CD14-positive monocyte (primary cell): ENCODE measurements around the gene MAPK13. TPM values are rescaled to one million over a fixed set of nuclear protein-coding genes. Genes with fewer than 3 reads are reported as not detected.

Experiments
- DNase-seq, 3 donors: peaks; one replicate each; pipeline ENCODE4 v3.0.0-alpha.2; 2011 to 2022
- H2AFZ ChIP-seq: 2 replicates; pipeline ENCODE4 v1.6.0; 2012; ENCODE audit warnings: mild to moderate bottlenecking, low read depth, low read length, inconsistent platforms; ENCODE audit not compliant: insufficient read depth, poor library complexity, severe bottlenecking
- H3K27ac ChIP-seq, 2 donors: 1 replicate in 1 of 2; 2 replicates in 1 of 2; pipeline ENCODE4 v1.5.1; 2012 to 2013; ENCODE audit warnings: low read length in 2 of 2, control low read depth in 1 of 2, inconsistent platforms in 1 of 2, low read depth in 1 of 2, mild to moderate bottlenecking in 1 of 2
- H3K27me3 ChIP-seq, 2 donors: one replicate each; pipeline versions ENCODE4 v1.6.0 to v1.6.1; 2011 to 2013; ENCODE audit warnings: low read length in 2 of 2; ENCODE audit not compliant: control insufficient read depth in 2 of 2, insufficient read depth in 2 of 2
- H3K36me3 ChIP-seq, 2 donors: replicated peaks in 1 of 2; 1 replicate in 1 of 2; 2 replicates in 1 of 2; pipeline versions ENCODE4 v1.5.1 to v1.6.1; 2012 to 2013; ENCODE audit warnings: low read length in 2 of 2, control low read depth in 1 of 2, inconsistent platforms in 1 of 2, mild to moderate bottlenecking in 1 of 2; ENCODE audit not compliant: insufficient read depth in 2 of 2, control insufficient read depth in 1 of 2
- H3K4me1 ChIP-seq, 2 donors: 1 replicate in 1 of 2; 2 replicates in 1 of 2; pipeline versions ENCODE4 v1.5.1 to v1.6.1; 2012 to 2013; ENCODE audit warnings: low read length in 2 of 2, control low read depth in 1 of 2, inconsistent platforms in 1 of 2, mild to moderate bottlenecking in 1 of 2, moderate library complexity in 1 of 2; ENCODE audit not compliant: insufficient read depth in 2 of 2, control insufficient read depth in 1 of 2
- H3K4me2 ChIP-seq: replicated peaks from 2 replicates; pipeline ENCODE3; 2012; ENCODE audit warnings: low read length, moderate library complexity, mild to moderate bottlenecking; ENCODE audit not compliant: poor library complexity, severe bottlenecking; ENCODE audit errors: extremely low read depth
- H3K4me3 ChIP-seq, 3 experiments: fragments of 200-600 bp in 1 of 3; sonication (generic) in 1 of 3; replicated peaks in 1 of 3; 1 replicate in 2 of 3; 2 replicates in 1 of 3; pipeline ENCODE4 v1.5.1; 2011 to 2013; ENCODE audit warnings: low read length in 3 of 3, mild to moderate bottlenecking in 3 of 3, control low read depth in 2 of 3, low read depth in 2 of 3, inconsistent platforms in 1 of 3, moderate library complexity in 1 of 3
- H3K79me2 ChIP-seq: 2 replicates; pipeline ENCODE4 v1.6.0; 2012; ENCODE audit warnings: mild to moderate bottlenecking, control low read depth, inconsistent platforms, low read length, moderate library complexity; ENCODE audit not compliant: insufficient read depth
- H3K9ac ChIP-seq: 2 replicates; pipeline ENCODE4 v1.6.0; 2017; ENCODE audit warnings: low read length, mild to moderate bottlenecking; ENCODE audit not compliant: insufficient read depth, poor library complexity, severe bottlenecking
- H3K9me3 ChIP-seq, 2 donors: replicated peaks in 1 of 2; 1 replicate in 1 of 2; 2 replicates in 1 of 2; pipeline versions ENCODE4 v1.5.1 to v1.6.1; 2012 to 2013; ENCODE audit warnings: low read length in 2 of 2, control low read depth in 1 of 2; ENCODE audit not compliant: control insufficient read depth in 1 of 2, insufficient read depth in 1 of 2
- H4K20me1 ChIP-seq: 2 replicates; pipeline ENCODE4 v1.6.0; 2012; ENCODE audit warnings: mild to moderate bottlenecking, low read length, control low read depth, moderate library complexity; ENCODE audit not compliant: insufficient read depth
- H3K27ac Mint-ChIP-seq, 7 donors: one replicate each; pipeline ENCODE4 v1.8.0; 2020; ENCODE audit warnings: mild to moderate bottlenecking in 7 of 7, mixed read lengths in 7 of 7, moderate library complexity in 6 of 7, inconsistent platforms in 2 of 7
- H3K27me3 Mint-ChIP-seq, 3 donors: one replicate each; pipeline ENCODE4 v1.8.0; 2021 to 2022; ENCODE audit warnings: low read depth in 3 of 3, mild to moderate bottlenecking in 3 of 3, mixed read lengths in 3 of 3, moderate library complexity in 3 of 3, inconsistent platforms in 1 of 3
- H3K36me3 Mint-ChIP-seq, 2 donors: one replicate each; pipeline ENCODE4 v1.8.0; 2020; ENCODE audit warnings: mixed read lengths in 2 of 2, inconsistent platforms in 1 of 2, mild to moderate bottlenecking in 1 of 2
- H3K4me1 Mint-ChIP-seq: one replicate; pipeline ENCODE4 v1.8.0; 2020; ENCODE audit warnings: mild to moderate bottlenecking, mixed read lengths
- H3K4me3 Mint-ChIP-seq, 2 donors: one replicate each; pipeline ENCODE4 v1.8.0; 2020; ENCODE audit warnings: mild to moderate bottlenecking in 2 of 2, mixed read lengths in 2 of 2, moderate library complexity in 1 of 2
- H3K9me3 Mint-ChIP-seq, 7 donors: one replicate each; pipeline ENCODE4 v1.8.0; 2020 to 2022; ENCODE audit warnings: mixed read lengths in 7 of 7, mild to moderate bottlenecking in 6 of 7, moderate library complexity in 6 of 7, inconsistent platforms in 2 of 7
- CTCF ChIP-seq: fragments of 200-600 bp; IDR thresholded peaks from one replicate; pipeline ENCODE4 v1.8.0; 2022; ENCODE audit warnings: antibody characterized with exemption, mild to moderate bottlenecking
- WGBS: methylation state at CpG from one replicate; pipeline ENCODE4 v1.1.5; 2013; ENCODE audit warnings: missing lambda C conversion rate; ENCODE audit not compliant: insufficient coverage; 5-methylcytosine and 5-hydroxymethylcytosine counted together
- intact Hi-C, 2 donors: fragments of 100-400 bp; cut with micrococcal nuclease; formaldehyde crosslinking; loops; one replicate each; pipeline versions ENCODE4 v1.15.0 to v1.15.1; 2023
- polyA plus RNA-seq, 3 donors: library from polyadenylated mRNA; depleted of rRNA in 1 of 3; unstranded in 2 of 3; stranded (reverse) in 1 of 3; fragments of 300-500 nt in 2 of 3; fragments of >200 nt in 1 of 3; fragmentation: Illumina TruSeq in 2 of 3; gene quantifications; 1 replicate in 2 of 3; 2 replicates in 1 of 3; pipeline ENCODE4 v1.2.3, GENCODE V29; 2012 to 2021

Gene MAPK13
- polyA plus RNA-seq, 3 donors, result 0.88 to 9.8 (median 2.4) TPM

GRCh38 chr6:36126121-36126520 lies 4.2 kb upstream of the MAPK13 start:
- Histone ChIP-seq H3K9ac (no peak overlapping the region), H3K27me3 (peaks cover 0 to 5% of the 10 kb centered on the region in 2 donors), H3K4me2 (no peak overlapping the region), H3K4me3 (no peak overlapping the region), H4K20me1 (peaks cover 6% of the 10 kb centered on the region), H3K4me1 (peaks cover 63 to 71% of the 10 kb centered on the region in 2 donors), H3K79me2 (no peaks in the 10 kb centered on the region), H2AFZ (no peak overlapping the region), H3K9me3 (peaks cover 0 to 4% of the 10 kb centered on the region in 2 donors), H3K27ac (peak overlapping the region in 1 of 2 donors; percentile 82), H3K36me3 (no peaks in the 10 kb centered on the region)
- peaks cover 0 to 6% (median 1%) of the 10 kb centered on the region in 7 donors for H3K9me3 Mint-ChIP-seq
- intact Hi-C loops, result loop anchor here (2.0 to 10.0 kb wide), 4 partner anchors 71 to 239 kb away; partner anchors contain the start of gene BRPF3 (in 1 of the 2)
- H3K27me3 Mint-ChIP-seq, result peaks cover 10 to 23% (median 13%) of the 10 kb centered on the region in 3 donors
- no CpG with 5 or more reads among the region's 2 CpGs for WGBS
- peaks cover 75% of the 10 kb centered on the region for H3K4me1 Mint-ChIP-seq
- no peak for TF ChIP-seq CTCF
- DNase-seq, result no peak
- peak overlapping the region in 6 of 7 donors; percentile 35 to 96 (median 90) for H3K27ac Mint-ChIP-seq
- H3K36me3 Mint-ChIP-seq, result peaks cover 3 to 6% of the 10 kb centered on the region in 2 donors
- no peak overlapping the region for H3K4me3 Mint-ChIP-seq

GRCh38 chr6:36126553-36127458 lies 3.5 kb upstream of the MAPK13 start:
- peak overlapping the region; percentile 27 to 61 for H3K4me3 Mint-ChIP-seq
- Histone ChIP-seq H3K27ac (peak overlapping the region; percentile 30 to 82), H3K27me3 (peaks cover 0 to 5% of the 10 kb centered on the region in 2 donors), H4K20me1 (no peaks in the 10 kb centered on the region), H3K36me3 (no peaks in the 10 kb centered on the region), H3K4me1 (peaks cover 63 to 71% of the 10 kb centered on the region in 2 donors), H3K9ac (no peak overlapping the region), H3K9me3 (peaks cover 0 to 4% of the 10 kb centered on the region in 2 donors), H3K4me3 (peak overlapping the region in 1 of 3 experiments; percentile 6), H3K79me2 (no peaks in the 10 kb centered on the region), H3K4me2 (no peak overlapping the region), H2AFZ (no peak overlapping the region)
- no peak for TF ChIP-seq CTCF
- whole genome bisulfite sequencing, result 66% methylated on average over 5 of the region's 10 CpGs
- H3K9me3 Mint-ChIP-seq, result peaks cover 0 to 6% (median 1%) of the 10 kb centered on the region in 7 donors
- peak overlapping the region; percentile 88 to 96 (median 92) for H3K27ac Mint-ChIP-seq
- H3K27me3 Mint-ChIP-seq, result peaks cover 10 to 24% (median 13%) of the 10 kb centered on the region in 3 donors
- H3K4me1 Mint-ChIP-seq, result peaks cover 74% of the 10 kb centered on the region
- peaks cover under 1 to 6% of the 10 kb centered on the region in 2 donors for H3K36me3 Mint-ChIP-seq
- intact Hi-C loops, result loop anchor here (2.0 to 10.0 kb wide), 4 partner anchors 70 to 238 kb away; partner anchors contain the start of gene BRPF3 (in 1 of the 2)
- peak; percentile 74 to 83 (median 76) for DNase-seq
